NK-92 treated with Interleukin-12 subunit alpha and Interleukin-12 subunit beta, amount 100 ng/mL, for 24 hours (cell line): ENCODE measurements around the gene DENND1A.
"Not testable (repeated sequence)": the region's sequence is repeated elsewhere in the genome, so short reads cannot be mapped to it uniquely, and the experiment has no call there.

Experiments used
- DNase-seq: peaks from one replicate; lab custom pipeline; 2025; lab: John Stamatoyannopoulos, UW

The DENND1A gene

GRCh38 chr9:123821619-123822018 is 108.3 kb downstream of the DENND1A start:
- DNase-seq, result no peak

- DNase-seq, result no peak
These were observed 109.8 kb downstream of the DENND1A start for GRCh38 chr9:123820139-123820538.

GRCh38 chr9:123816817-123817472 is 113.0 kb downstream of the DENND1A start:
- no peak for DNase-seq

- DNase-seq, result not testable (repeated sequence)
These were observed 114.1 kb downstream of the DENND1A start for GRCh38 chr9:123815856-123816255.

DNA sequence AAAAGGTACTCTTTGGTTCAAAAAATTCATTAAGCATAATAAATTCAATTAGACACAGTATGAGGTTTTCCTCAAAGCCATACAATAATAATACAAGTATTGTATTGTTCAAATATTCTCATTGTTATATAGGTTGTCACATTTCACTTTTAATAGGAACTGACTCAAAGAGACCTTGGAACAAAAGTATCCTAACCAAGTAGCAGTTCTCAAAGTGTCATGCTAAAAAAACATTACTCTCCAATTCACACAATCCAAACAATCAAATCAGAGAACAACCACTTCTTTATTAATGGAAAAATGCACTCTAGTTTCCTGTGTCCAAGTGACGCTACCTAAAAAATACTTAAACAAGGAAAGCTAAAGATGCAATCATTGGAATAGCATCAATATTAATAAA is 115.4 kb downstream of the DENND1A start:
- DNase-seq, result no peak

- no peak for DNase-seq
These were observed 116.9 kb downstream of the DENND1A start for GRCh38 chr9:123812984-123813383.

- DNase-seq, result no peak
These were observed 122.7 kb downstream of the DENND1A start for GRCh38 chr9:123807251-123807650.

DNA sequence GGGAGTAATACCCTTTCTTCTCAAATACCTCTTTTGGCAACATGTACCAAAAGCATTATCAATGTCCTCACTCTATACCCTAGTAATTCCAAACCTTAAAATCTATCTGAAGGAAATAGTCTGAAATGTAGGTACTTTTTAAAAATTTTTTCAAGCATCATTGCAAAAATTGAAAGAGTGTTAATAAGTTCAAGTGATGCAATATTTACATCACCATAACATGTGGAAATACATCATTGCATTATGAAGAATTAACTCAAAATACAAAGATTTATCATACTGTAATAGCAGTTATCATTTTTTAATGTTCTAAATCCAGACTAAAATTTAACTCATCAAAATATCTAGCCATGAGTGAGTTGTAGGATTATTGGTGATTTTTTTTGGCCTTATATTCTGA is 123.1 kb downstream of the DENND1A start:
- DNase-seq, result no peak

DNA sequence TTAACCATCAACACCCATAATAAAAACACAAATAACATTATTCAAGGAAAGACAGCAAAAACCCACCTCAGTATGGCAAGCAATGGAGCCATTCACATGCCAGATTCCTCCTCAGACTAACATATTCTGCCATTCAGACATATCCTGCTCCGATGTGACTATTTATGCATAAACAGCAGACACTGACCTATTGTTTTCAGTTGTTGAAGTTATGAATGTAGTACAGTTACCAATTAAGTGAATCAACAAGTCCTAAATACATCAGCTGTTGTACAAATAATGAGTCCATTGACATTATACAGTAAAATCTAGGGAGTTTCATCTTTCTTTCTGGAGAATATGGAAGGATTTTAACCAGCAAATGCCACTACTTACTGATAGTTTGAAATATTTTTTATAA is 131.7 kb downstream of the DENND1A start:
- DNase-seq, result no peak

- DNase-seq, result no peak
These were observed 133.1 kb downstream of the DENND1A start for GRCh38 chr9:123796618-123797484.

- DNase-seq, result no peak
These were observed 133.8 kb downstream of the DENND1A start for GRCh38 chr9:123796094-123796493.

DNA sequence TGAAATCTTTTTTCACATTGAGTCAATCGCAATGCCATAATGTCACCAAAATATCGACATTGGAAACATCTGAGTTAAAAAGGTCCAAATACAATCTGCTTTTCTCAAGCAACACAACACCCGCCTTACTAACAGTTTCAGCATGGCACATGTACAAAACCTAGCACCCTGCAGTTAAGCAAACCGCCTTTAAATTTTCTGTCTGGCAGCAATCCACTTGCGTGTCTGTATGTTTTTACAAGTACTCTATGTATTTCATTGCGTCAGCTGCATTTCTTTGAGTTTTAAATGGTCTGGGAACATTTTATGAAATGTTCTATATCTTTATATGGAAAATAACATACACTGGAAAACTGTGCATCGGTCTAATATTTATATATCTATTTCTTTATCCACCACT is 134.6 kb downstream of the DENND1A start:
- no peak for DNase-seq

DNA sequence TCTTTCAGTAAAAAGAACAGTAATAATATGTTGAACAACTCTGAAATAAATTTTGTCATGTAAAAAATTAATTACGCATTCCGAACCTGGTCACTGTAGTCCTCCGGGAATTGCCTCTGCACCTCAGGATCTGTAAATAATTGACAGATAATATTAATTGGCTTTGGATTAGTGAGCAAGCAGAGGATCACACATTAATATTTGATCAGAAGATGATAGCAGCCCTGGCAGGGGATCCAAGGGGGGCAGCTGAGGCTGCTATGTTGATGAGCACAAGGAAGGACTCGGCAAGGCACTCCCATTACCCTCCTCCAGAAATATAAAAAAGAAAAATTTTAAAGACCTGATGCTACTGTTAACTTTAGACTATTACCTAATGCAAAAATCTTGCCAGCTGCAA is 137.4 kb downstream of the DENND1A start:
- no peak for DNase-seq

DNA sequence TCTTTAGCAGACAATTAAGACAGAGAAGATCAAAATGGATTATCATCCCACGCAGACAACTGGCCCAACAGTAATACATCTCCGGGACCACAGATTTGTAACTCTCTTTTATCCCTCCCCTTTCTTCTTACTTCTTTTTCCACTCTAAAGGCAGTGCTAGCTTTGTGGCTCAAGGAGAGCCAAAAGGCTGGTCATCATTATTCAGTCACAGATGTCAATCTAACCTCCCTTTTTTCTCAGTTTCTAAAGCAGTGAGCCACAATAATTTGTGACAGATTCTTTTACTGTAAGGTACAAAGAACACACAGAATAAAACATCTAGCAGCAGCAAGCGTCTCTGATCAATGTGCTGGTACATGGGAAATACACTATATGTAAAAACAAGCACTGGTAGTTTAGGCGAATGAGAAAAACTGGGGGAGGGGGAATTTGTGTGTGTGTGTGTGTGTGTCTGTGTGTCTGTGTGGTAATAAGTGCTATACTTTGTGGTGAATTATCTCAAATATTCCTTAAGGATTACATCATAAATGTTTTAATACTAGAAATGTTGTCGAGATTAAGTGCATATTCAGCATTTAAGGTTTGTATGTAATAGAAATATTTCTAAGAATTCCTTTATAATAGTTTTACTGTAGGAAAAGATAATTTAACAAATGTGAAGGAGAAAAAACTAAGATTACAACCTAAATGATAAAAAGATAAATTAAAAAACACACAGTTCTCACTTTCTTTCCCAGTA is 140.2 kb downstream of the DENND1A start:
- DNase-seq, result no peak

DNA sequence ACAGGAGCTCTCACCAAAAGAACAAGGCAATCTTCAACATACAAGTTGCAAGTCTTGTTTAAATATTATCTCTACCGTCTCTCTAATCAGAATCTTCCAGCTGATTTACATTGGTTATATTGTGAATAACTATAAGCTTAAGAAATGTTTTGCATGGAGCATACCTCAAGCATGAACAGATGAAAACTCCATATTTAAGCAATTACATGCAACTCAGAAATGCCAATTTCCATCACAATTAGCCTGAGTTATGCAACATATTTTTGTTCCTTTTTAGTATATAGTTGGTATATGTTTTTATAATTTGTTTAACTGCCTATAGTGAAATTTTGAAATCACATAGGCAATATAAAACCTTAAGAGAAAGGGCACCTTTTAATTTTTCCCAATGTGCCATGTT is 142.5 kb downstream of the DENND1A start:
- no peak for DNase-seq

- no peak for DNase-seq
These were observed 145.4 kb downstream of the DENND1A start for GRCh38 chr9:123784518-123784917.

- no peak for DNase-seq
These were observed 151.6 kb downstream of the DENND1A start for GRCh38 chr9:123778232-123778902.

- no peak for DNase-seq
These were observed 153.0 kb downstream of the DENND1A start for GRCh38 chr9:123776708-123777537.

GRCh38 chr9:123775289-123776284 is 154.3 kb downstream of the DENND1A start:
- no peak for DNase-seq

GRCh38 chr9:123773783-123774182 is 156.1 kb downstream of the DENND1A start:
- no peak for DNase-seq
